Left colon (tissue), 2 donors: Measurements from ENCODE around the gene ZMYM4. TPM values are rescaled to one million over a fixed set of nuclear protein-coding genes. Genes with fewer than 3 reads are reported as not detected.
"Not testable (repeated sequence)": the region's sequence is repeated elsewhere in the genome, so short reads cannot be mapped to it uniquely, and the experiment has no call there.

Source experiments
- ATAC-seq: fragments of 200-7000 bp; cut with Tn5 transposase; one replicate; pipeline ENCODE4 v1.9.1; 2020; ENCODE audit warnings: mild to moderate bottlenecking, moderate library complexity
- DNase-seq, 2 donors: peaks; one replicate each; pipeline ENCODE4 v3.0.0-alpha.2; 2020
- intact Hi-C, 2 donors: fragments of 100-400 bp; cut with DNase I in 1 of 2; cut with micrococcal nuclease in 1 of 2; formaldehyde crosslinking; loops; one replicate each; pipeline versions ENCODE4 v1.11.2 to v1.14.0; 2022; cut with DNase I, micrococcal nuclease
- total RNA-seq, 2 donors: library from RNA; stranded (reverse); fragmentation: NEBNext Ultra II Directional; extraction: Animal tissue kit (Norgen Biotek cat#: 25700); gene quantifications; one replicate each; pipeline ENCODE4 v1.2.1, GENCODE V29; 2021
- donor health status: DM: no; HTN: no; CAD: no.
- donor health status: DM: yes; HTN: yes; CAD: no.

Gene ZMYM4
- total RNA-seq, 2 donors from 2014 or later = 27.6 to 31.7 TPM

- ATAC-seq (no peak), DNase-seq (no peak)
- intact Hi-C loops = no loop called here
Observed at GRCh38 chr1:35377555-35377954, 109.0 kb downstream of the ZMYM4 start.

GRCh38 chr1:35379317-35380000, 111.0 kb downstream of the ZMYM4 start:
- ATAC-seq (no peak), DNase-seq (no peak)
- intact Hi-C loops = no loop called here

- DNase-seq, ATAC-seq, intact Hi-C loops: not testable (repeated sequence)
Observed at GRCh38 chr1:35380111-35380510, 111.6 kb downstream of the ZMYM4 start.

- DNase-seq (no peak), ATAC-seq (no peak)
- intact Hi-C loops = no loop called here
Observed at GRCh38 chr1:35382107-35382506, 113.6 kb downstream of the ZMYM4 start.

GRCh38 chr1:35386290-35386689, 117.8 kb downstream of the ZMYM4 start:
- no peak for DNase-seq
- no peak for ATAC-seq
- intact Hi-C loops = no loop called here

GRCh38 chr1:35386959-35387358, 118.5 kb downstream of the ZMYM4 start:
- ATAC-seq (no peak), DNase-seq (no peak)
- intact Hi-C loops = no loop called here

- DNase-seq (no peak), ATAC-seq (no peak)
- intact Hi-C loops = no loop called here
Observed at GRCh38 chr1:35390600-35391494, 122.3 kb downstream of the ZMYM4 start.

- DNase-seq (no peak), ATAC-seq (no peak)
- intact Hi-C loops = no loop called here
Observed at GRCh38 chr1:35394386-35394785, 125.9 kb downstream of the ZMYM4 start.

- no peak for DNase-seq
- intact Hi-C loops = no loop called here
- no peak for ATAC-seq
Observed at GRCh38 chr1:35398739-35399138, 130.2 kb downstream of the ZMYM4 start.

GRCh38 chr1:35401049-35401448, 132.5 kb downstream of the ZMYM4 start:
- DNase-seq = no peak
- ATAC-seq = no peak
- intact Hi-C loops = no loop called here

- ATAC-seq = no peak
- intact Hi-C loops = no loop called here
- DNase-seq = no peak
Observed at GRCh38 chr1:35406103-35406502, 137.6 kb downstream of the ZMYM4 start.

- intact Hi-C loops = no loop called here
- ATAC-seq (no peak), DNase-seq (no peak)
Observed at GRCh38 chr1:35407743-35408142, 139.2 kb downstream of the ZMYM4 start.

GRCh38 chr1:35408925-35409324, 140.4 kb downstream of the ZMYM4 start:
- ATAC-seq (no peak), DNase-seq (no peak)
- intact Hi-C loops = no loop called here

GRCh38 chr1:35426097-35426586, 157.6 kb downstream of the ZMYM4 start:
- intact Hi-C loops = no loop called here
- DNase-seq (no peak), ATAC-seq (no peak)

- intact Hi-C loops = no loop called here
- DNase-seq (no peak), ATAC-seq (peak; percentile 73)
Observed at GRCh38 chr1:35428360-35428759, 159.9 kb downstream of the ZMYM4 start.

- intact Hi-C loops = no loop called here
- DNase-seq = no peak
- no peak for ATAC-seq
Observed at GRCh38 chr1:35430762-35431161, 162.3 kb downstream of the ZMYM4 start.

- no peak for DNase-seq
- no peak for ATAC-seq
- intact Hi-C loops = no loop called here
Observed at GRCh38 chr1:35431173-35431599, 162.7 kb downstream of the ZMYM4 start.

- no peak for ATAC-seq
- DNase-seq = no peak
- intact Hi-C loops = no loop called here
Observed at GRCh38 chr1:35432231-35432630, 163.7 kb downstream of the ZMYM4 start.

- ATAC-seq (no peak), DNase-seq (no peak)
- intact Hi-C loops = no loop called here
Observed at GRCh38 chr1:35433714-35434113, 165.2 kb downstream of the ZMYM4 start.

- DNase-seq = no peak
- intact Hi-C loops = no loop called here
- no peak for ATAC-seq
Observed at GRCh38 chr1:35434703-35435102, 166.2 kb downstream of the ZMYM4 start.
